ENCODE measurements around the gene OR4X1.
"Not testable (repeated sequence)": the region's sequence is repeated elsewhere in the genome, so short reads cannot be mapped to it uniquely, and the experiment has no call there.

OR4X1 gene

GRCh38 chr11:48305923-48306322 lies 42.3 kb downstream of the OR4X1 start, which contains the start of gene OR4S1:
TSS of gene OR4S1 (plus strand) at chr11:48306223. CDS start at chr11:48306223, 0 bp downstream.
- H3K27me3 ChIP-seq = no peaks in the 10 kb centered on the region
- no peaks in the 10 kb centered on the region for H3K36me3 ChIP-seq
- no peak within 1 kb of the TSS for H3K4me2 ChIP-seq
- H3K9me3 ChIP-seq = no peaks in the 10 kb centered on the region
- no peak within 1 kb of the TSS for H3K9ac ChIP-seq
- H3K4me3 ChIP-seq = no peak within 1 kb of the TSS
- no peaks in the 10 kb centered on the region for H3K4me1 ChIP-seq
- H4K20me1 ChIP-seq = no peaks in the 10 kb centered on the region
- no peak for TF ChIP-seq Cebpa-rat (IDR thresholded peaks at IDR 0.05)
- no peak within 1 kb of the TSS for H3K27ac ChIP-seq

DNA sequence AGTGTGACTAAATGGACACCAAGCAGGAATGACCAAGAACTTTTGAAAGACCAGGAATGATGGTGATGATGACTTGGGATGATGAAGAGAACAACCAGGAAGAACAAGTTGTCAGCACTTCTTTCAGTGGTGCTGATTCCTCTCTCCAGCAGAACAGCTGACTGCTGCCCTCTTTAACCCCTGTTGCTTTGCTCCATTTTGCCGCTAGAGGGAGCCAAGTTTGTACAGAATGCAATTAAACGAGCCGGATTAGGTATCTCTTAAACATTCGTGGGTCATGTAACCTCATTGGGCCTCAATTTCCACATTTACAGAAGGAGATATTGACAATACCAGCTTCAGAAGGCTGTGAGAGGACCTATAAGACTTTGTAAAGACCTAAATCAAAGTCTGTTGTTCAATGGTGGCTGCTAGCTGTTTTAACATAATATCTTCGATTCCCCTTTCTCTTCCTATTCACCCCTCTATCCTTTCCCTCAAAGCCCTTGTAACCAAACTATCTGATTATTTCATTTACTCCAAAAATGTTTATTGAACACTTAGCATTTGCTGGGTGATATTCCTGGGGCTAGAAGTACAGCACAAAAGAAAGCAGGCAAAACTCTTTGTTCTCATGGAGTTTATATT lies 44.2 kb downstream of the OR4X1 start:
- Histone ChIP-seq H3K36me3 (no peaks in the 10 kb centered on the region), H3K4me3 (no peak overlapping the region), H3K27me3 (no peaks in the 10 kb centered on the region), H4K20me1 (no peaks in the 10 kb centered on the region), H3K27ac (no peak overlapping the region), H3K4me1 (no peaks in the 10 kb centered on the region), H3K4me2 (no peak overlapping the region), H3K9me3 (no peaks in the 10 kb centered on the region), H3K9ac (no peak overlapping the region)
- no peak for TF ChIP-seq Cebpa-rat (IDR thresholded peaks at IDR 0.05)

DNA sequence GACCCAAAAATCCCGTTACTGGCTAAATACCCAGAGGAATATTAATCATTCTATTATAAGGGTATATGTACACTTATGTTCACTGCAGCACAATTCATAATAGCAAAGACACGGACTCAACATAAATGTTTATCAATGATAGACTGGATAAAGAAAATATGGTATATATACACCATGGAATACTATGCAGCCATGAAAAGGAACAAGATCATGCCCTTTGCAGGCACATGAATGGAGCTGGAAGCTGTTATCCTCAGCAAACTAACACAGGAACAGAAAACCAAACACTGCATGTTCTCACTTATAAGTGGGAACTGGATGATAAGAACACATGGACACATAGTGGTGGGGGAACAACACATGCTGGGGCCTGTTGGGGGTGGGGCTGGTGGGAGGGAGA lies 49.9 kb downstream of the OR4X1 start:
- H3K9ac ChIP-seq, H3K4me1 ChIP-seq, H3K36me3 ChIP-seq, H3K27ac ChIP-seq, H3K27me3 ChIP-seq, H3K4me3 ChIP-seq, H4K20me1 ChIP-seq, H3K4me2 ChIP-seq, H3K9me3 ChIP-seq: not testable (repeated sequence)

Data from BLaER1 (cell line).